ENCODE data around the gene RPRD1B. TPM values are rescaled to one million over a fixed set of nuclear protein-coding genes. Genes with fewer than 3 reads are reported as not detected.

The RPRD1B gene
- total and polyA plus RNA-seq, 2 of the 13 experiments (the other 11 are each of a cell fraction or from before 2014, with no cell fraction given), result 31.1 to 41.5 TPM

DNA sequence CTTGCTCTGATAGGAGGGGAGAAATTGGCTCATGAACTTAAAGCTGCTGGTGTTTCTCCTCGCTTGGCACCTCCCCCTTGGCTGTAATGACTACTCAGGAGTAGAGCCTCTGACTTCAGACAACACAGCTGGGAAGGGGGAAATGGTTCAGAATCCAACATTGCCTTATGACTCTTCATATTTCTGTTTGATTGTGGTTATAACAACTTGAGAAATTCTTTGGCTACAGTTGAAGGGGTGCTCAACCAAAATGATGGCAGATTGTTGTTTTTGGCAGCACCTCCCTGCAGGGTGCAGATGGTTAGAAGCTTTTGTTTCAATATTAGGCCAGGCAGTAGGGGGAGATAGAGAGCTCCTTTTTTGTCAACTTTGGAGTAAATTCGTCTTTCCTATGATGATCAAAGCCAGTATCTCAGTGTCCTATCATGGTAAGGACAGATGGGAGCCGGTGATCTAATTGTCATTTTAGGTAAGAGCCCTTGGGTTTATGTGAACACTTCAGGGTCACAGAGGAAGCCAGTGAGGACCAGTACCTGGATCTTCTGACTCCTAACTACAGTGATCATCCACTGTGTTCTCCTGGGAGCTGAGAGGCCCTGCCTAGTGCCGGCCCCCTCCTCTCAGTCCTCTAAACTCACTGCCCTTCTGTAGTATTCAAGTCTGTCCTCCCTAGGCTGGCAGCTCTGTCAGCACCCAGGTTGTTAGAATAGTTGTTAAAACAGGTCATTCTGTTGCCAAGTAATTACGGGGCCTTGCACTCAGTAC, 39.9 kb downstream of the RPRD1B start:
- Histone ChIP-seq H3K9me3 (ENCODE audit: low read length) (no peaks in the 10 kb centered on the region), H3K4me1 (ENCODE audit: insufficient read depth, low read length) (peaks cover 37% of the 10 kb centered on the region), H3K27me3 (ENCODE audit: control insufficient read depth in 1 of 2, insufficient read depth in 2 of 2, low read length in 2 of 2) (no peaks in the 10 kb centered on the region), H2AFZ (ENCODE audit: low read length) (no peak overlapping the region), H4K20me1 (ENCODE audit: insufficient read depth, low read length) (peaks cover 6% of the 10 kb centered on the region; the same call in 1 of the 2 replicates), H3K36me3 (replicated peaks in 1 of 2; ENCODE audit: control insufficient read depth in 1 of 2, insufficient read depth in 2 of 2, low read length in 2 of 2) (peaks cover 32 to 62% of the 10 kb centered on the region in 2 experiments), H3K4me3 (replicated peaks in 1 of 3; ENCODE audit: insufficient read depth in 1 of 3, low read depth in 2 of 3, low read length in 3 of 3) (no peak overlapping the region), H3K4me2 (ENCODE audit: low read depth, low read length) (no peak overlapping the region), H3K27ac (ENCODE audit: extremely low read length, insufficient read depth, low read length) (no peak overlapping the region), H3K9ac (ENCODE audit: insufficient read depth, low read depth, low read length) (no peak overlapping the region), H3K79me2 (ENCODE audit: insufficient read depth, low read length) (peaks cover 20% of the 10 kb centered on the region)
- 77% methylated on average over 5 of the region's 5 CpGs for WGBS (ENCODE audit: low lambda C conversion rate)
- intact Hi-C loops (cut with micrococcal nuclease; ENCODE audit: unreplicated experiment) (loop anchor here (1.0 to 2.0 kb wide), 3 partner anchors 37 to 148 kb away; partner anchors contain the start of gene TGM2), in situ Hi-C loops (cut with HindIII; ENCODE audit: extremely low pct_ligation_motif_present, low pct_unique_long_range_greater_than_20kb) (loop anchor here (25.0 kb wide), 1 partner anchor 339 kb away; no protein-coding TSS in a partner anchor)
- ChIA-PET CTCF (ENCODE audit: low intra/inter-chr PET ratio, low total read pairs) (interaction anchor here (0.6 to 6.8 kb wide), 8 partner anchors 14 to 149 kb away, joined by 3 to 76 read pairs (median 4); partner anchors contain the start of gene TGM2), POLR2A (interaction anchor here (0.6 to 1.9 kb wide), 10 partner anchors 9 to 148 kb away, joined by 3 to 15 read pairs (median 6); partner anchors contain the start of genes RPRD1B, TGM2 and TTI1)
- DNase-seq (ENCODE audit: low spot score) (peak; percentile 76), FAIRE-seq (peak; percentile 52), ATAC-seq (peak; percentile 82)
- no TSS peak for BruUV-seq (replicated peaks)
- TF ChIP-seq MLX (CRISPR knock-in tag; IDR thresholded peaks at IDR 0.05) (no peak), MTF1 (CRISPR knock-in tag; IDR thresholded peaks at IDR 0.05) (no peak), CBX1 (IDR thresholded peaks at IDR 0.05; ENCODE audit: low read depth) (no peak), MIER3 (CRISPR knock-in tag; IDR thresholded peaks at IDR 0.05; ENCODE audit: borderline replicate concordance) (no peak; the same call in 1 of the 2 replicates), MIER2 (CRISPR knock-in tag; IDR thresholded peaks at IDR 0.05) (no peak), YEATS4 (CRISPR knock-in tag; IDR thresholded peaks at IDR 0.05; ENCODE audit: borderline replicate concordance) (no peak), ZNF451 (CRISPR knock-in tag; IDR thresholded peaks at IDR 0.05) (no peak), ZNF331 (CRISPR knock-in tag; IDR thresholded peaks at IDR 0.05) (no peak), NFATC3 (CRISPR knock-in tag; IDR thresholded peaks at IDR 0.05) (no peak), ZNF530 (CRISPR knock-in tag; IDR thresholded peaks at IDR 0.05; ENCODE audit: low read depth) (no peak), NR1H2 (CRISPR knock-in tag; IDR thresholded peaks at IDR 0.05; ENCODE audit: borderline replicate concordance, low read depth) (no peak), ZNF563 (CRISPR knock-in tag; IDR thresholded peaks at IDR 0.05) (no peak), TERF1 (CRISPR knock-in tag; IDR thresholded peaks at IDR 0.05) (no peak), ZNF749 (CRISPR knock-in tag; IDR thresholded peaks at IDR 0.05; ENCODE audit: borderline replicate concordance) (no peak), ZNF496 (CRISPR knock-in tag; IDR thresholded peaks at IDR 0.05; ENCODE audit: insufficient replicate concordance) (no peak), ZNF441 (CRISPR knock-in tag; IDR thresholded peaks at IDR 0.05; ENCODE audit: borderline replicate concordance) (no peak), SYNCRIP (IDR thresholded peaks at IDR 0.05; ENCODE audit: insufficient read depth, low read depth, low read length) (no peak), ZNF781 (CRISPR knock-in tag; IDR thresholded peaks at IDR 0.05; ENCODE audit: borderline replicate concordance, not compliant biosample characterization) (no peak), IKZF4 (CRISPR knock-in tag; IDR thresholded peaks at IDR 0.05; ENCODE audit: borderline replicate concordance, low read depth, not compliant biosample characterization) (no peak), ZNF761 (CRISPR knock-in tag; conservative IDR thresholded peaks at IDR 0.05) (no peak), CBFB (CRISPR knock-in tag; IDR thresholded peaks at IDR 0.05) (no peak), TCF7L2 (IDR thresholded peaks at IDR 0.05; ENCODE audit: low read depth, low read length) (no peak), SSRP1 (CRISPR knock-in tag; IDR thresholded peaks at IDR 0.05) (no peak), ZNF274 (CRISPR knock-in tag; IDR thresholded peaks at IDR 0.05) (no peak)
